ENCODE data around the gene ATN1.

Gene ATN1

DNA sequence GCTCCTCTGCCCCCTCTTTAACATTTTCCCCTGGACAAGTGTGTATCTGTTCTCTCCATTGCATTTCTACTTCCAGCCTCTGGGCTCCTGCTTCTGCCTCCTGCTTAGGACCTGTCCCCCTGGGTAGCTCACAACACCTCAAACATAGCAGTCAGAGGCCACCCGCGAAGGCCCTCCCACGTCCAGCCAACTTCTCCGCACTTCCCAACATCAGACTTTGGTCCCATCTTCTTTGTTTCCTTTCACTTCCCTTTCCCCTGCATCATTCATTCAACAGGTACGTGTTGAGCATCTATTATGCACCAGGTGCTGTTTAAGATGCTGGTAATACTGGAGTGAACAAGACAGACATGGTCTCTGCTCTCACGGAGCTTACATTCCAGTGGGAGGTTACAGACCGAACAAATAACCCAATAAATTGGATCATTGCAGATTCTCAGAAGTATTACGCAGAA, 19.2 kb downstream of the ATN1 start:
- DNase-seq, result no peak

- no peak for DNase-seq
Observed at GRCh38 chr12:6947615-6948014, 19.9 kb downstream of the ATN1 start.

- no peak for DNase-seq
Observed at GRCh38 chr12:6948873-6949594, 21.3 kb downstream of the ATN1 start.

- DNase-seq, result no peak
Observed at GRCh38 chr12:6950401-6950801, 22.6 kb downstream of the ATN1 start.

GRCh38 chr12:6950811-6951540, 23.2 kb downstream of the ATN1 start, which contains the start of gene PTPN6:
PTPN6 (plus strand) TSS chr12:6951356; CDS start chr12:6951513, 157 bp downstream.
- DNase-seq, result no peak

GRCh38 chr12:6951551-6952120, 23.9 kb downstream of the ATN1 start:
- DNase-seq, result no peak

- DNase-seq, result no peak
Observed at GRCh38 chr12:6952121-6952862, 24.5 kb downstream of the ATN1 start.

- no peak for DNase-seq
Observed at GRCh38 chr12:6952863-6953441, 25.2 kb downstream of the ATN1 start.

GRCh38 chr12:6953442-6954315, 25.9 kb downstream of the ATN1 start:
- DNase-seq, result no peak

GRCh38 chr12:6954316-6955107, 26.8 kb downstream of the ATN1 start:
- DNase-seq, result no peak

DNA sequence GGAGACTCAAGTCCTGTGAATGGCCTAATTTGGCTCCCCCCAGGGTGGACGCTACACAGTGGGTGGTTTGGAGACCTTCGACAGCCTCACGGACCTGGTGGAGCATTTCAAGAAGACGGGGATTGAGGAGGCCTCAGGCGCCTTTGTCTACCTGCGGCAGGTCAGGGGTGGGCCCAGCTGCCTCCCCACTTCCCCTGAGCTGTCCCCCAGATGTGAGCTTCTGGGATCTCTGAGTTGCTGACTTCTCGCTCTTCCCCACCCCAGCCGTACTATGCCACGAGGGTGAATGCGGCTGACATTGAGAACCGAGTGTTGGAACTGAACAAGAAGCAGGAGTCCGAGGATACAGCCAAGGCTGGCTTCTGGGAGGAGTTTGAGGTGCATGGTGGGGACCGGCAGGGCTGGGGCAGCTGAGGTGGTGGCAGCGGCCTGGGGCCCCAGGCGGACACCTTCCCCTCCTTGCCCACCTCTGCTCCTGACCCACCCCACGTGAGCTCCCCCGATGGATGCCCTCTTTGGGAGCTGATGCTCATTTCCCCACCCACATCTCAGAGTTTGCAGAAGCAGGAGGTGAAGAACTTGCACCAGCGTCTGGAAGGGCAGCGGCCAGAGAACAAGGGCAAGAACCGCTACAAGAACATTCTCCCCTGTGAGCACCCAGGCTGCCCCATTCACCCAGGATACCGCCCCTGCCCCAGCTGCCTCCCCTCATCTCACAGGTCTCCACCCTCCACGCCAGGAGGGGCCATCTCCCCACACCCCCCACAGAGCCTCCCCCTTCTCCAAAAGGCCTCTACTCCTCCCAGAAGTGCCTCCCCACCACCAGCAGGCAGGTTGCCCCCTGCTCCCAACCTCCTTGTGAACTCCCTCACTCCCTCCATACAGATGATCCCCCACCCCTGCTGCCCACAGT, 27.6 kb downstream of the ATN1 start:
- no peak for DNase-seq

DNA sequence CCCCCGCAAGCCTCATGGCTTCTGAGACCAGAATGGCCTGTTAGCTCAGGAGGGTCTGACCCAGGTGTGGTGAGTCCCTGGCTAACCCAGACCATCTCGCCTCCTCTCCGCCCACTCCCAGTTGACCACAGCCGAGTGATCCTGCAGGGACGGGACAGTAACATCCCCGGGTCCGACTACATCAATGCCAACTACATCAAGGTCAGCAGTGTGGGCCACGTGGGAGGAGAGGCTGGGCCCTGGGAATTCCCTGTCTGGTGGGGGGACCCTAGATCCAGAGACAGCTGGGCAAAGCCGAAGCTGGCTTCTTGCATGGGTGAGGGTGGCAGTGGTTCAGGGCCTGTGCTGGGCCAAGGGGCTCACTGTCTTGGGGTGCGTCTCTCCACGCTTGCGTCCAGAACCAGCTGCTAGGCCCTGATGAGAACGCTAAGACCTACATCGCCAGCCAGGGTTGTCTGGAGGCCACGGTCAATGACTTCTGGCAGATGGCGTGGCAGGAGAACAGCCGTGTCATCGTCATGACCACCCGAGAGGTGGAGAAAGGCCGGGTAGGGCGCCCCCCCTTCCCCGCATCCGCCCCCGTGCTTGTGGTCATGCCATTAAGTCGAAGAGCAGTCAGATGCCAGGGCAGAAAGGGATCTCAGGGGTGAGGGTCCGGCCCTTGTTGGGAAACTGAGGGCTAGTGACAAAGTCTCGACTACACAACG, 28.4 kb downstream of the ATN1 start:
- no peak for DNase-seq

DNA sequence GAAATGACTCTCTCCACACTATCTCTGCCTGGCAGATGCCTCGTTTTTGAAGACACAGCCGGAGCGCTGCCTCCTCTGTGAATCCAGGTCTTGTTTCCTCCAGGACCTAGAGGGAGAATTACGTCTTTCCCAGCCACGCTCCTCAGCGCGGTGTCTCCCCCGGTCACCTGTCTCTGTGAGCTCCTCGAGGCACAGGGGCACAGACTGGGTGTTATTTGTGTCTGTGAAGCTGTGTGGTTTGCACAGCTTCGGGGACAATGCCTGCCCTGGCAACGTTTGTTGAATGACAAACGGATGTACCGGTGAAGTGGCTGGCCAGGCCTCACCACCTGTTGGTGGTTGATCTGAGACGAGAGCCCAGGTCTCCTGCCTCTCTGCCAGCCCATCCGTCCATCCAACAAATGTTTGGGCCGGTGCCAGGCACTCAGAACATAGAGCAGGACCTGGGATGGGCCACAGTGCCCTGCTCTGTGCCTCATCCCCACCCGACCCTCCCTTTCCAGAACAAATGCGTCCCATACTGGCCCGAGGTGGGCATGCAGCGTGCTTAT, 29.5 kb downstream of the ATN1 start:
- DNase-seq, result no peak

- no peak for DNase-seq
Observed at GRCh38 chr12:6957741-6958608, 30.2 kb downstream of the ATN1 start.

DNA sequence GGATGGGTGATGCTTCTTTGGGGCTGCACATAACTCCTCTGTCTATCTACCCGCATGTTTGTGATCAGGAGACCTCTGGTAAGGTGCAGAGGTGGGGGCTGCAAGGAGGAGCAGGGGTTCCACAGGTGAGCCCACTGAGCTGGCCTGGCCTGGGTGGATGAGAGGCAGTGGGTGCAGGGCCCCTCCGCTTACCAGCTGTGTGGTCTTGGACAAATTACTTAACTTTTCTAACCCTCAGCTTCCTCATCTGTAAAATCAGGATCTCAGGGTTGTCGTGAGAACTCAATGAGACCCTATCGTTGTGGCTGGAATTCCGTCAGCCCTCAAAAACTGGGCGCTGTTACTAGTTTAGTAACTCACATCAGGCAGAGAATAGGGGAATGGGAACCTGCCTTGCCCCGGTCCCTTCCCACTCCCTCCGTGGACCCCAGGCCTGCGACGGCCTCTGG, 30.9 kb downstream of the ATN1 start:
- no peak for DNase-seq

- no peak for DNase-seq
Observed at GRCh38 chr12:6959058-6959804, 31.5 kb downstream of the ATN1 start.
